HCT116 (cell line): Measurements from ENCODE around the gene URB1. TPM values are rescaled to one million over a fixed set of nuclear protein-coding genes. Genes with fewer than 3 reads are reported as not detected.

Experiments used
- total RNA-seq: library from RNA; stranded (reverse); gene quantifications from one replicate; pipeline ENCODE4 v1.2.1, GENCODE V29; 2021; ENCODE audit not compliant: unreplicated experiment

URB1 gene
- total RNA-seq, 1 experiment from 2014 or later = 28.3 TPM

Other genes starting within 250 kb of the URB1 start
- gene MIS18A, start 114.0 kb downstream of the URB1 start, total RNA-seq = 30.0 TPM
- not detected for gene MRAP, start 94.2 kb downstream of the URB1 start, total RNA-seq
- 29.3 TPM for gene EVA1C, start 19.7 kb upstream of the URB1 start, total RNA-seq
- 0.07 TPM for gene TCP10L, start 192.5 kb upstream of the URB1 start, total RNA-seq
- gene CFAP298, start 219.4 kb upstream of the URB1 start, total RNA-seq = 58.2 TPM